ENCODE data around the gene IGSF22. TPM values are rescaled to one million over a fixed set of nuclear protein-coding genes. Genes with fewer than 3 reads are reported as not detected.
A peak's percentile ranks its signal among the peaks of the same experiment; 100 is the strongest.
"Not testable (repeated sequence)": the region's sequence is repeated elsewhere in the genome, so short reads cannot be mapped to it uniquely, and the experiment has no call there.

The IGSF22 gene
- total RNA-seq, 2 donors from 2014 or later, result 1.4 TPM; not detected in 1

DNA sequence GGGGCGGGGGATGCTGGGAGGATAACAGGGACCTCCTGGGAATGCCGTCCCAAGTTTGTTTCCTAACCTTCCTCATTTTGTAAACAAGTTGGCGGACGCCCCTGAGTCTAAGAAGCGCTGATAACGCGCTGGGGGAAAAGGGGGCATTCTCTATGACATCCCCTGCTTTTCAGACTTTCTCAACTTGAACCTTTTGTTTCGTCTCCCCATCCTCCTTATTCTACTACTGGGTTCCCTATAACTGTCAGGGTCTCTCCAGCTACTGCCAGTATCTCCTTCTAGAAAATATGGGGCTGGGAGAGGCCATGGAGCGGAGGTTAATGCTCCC is 26.8 kb downstream of the IGSF22 start:
- no peak for ATAC-seq (replicated peaks)
- H3K36me3 Mint-ChIP-seq (ENCODE audit: low read depth), result no peaks in the 10 kb centered on the region
- peak overlapping the region; percentile 76 for H3K4me3 Mint-ChIP-seq
- peaks cover 9% of the 10 kb centered on the region for H3K4me1 Mint-ChIP-seq
- no peaks in the 10 kb centered on the region for H3K9me3 Mint-ChIP-seq
- H3K27ac Mint-ChIP-seq, result peak overlapping the region; percentile 15
- H3K27me3 Mint-ChIP-seq, result no peaks in the 10 kb centered on the region

- Mint-ChIP-seq H3K27me3 (no peaks in the 10 kb centered on the region), H3K4me3 (peak within 1 kb of the TSS; percentile 76), H3K27ac (peak within 1 kb of the TSS; percentile 29), H3K36me3 (ENCODE audit: low read depth) (no peaks in the 10 kb centered on the region), H3K9me3 (no peaks in the 10 kb centered on the region), H3K4me1 (peaks cover 9% of the 10 kb centered on the region)
- ATAC-seq (replicated peaks), result peak; percentile 98
Observed at GRCh38 chr11:18698341-18699268, 27.4 kb downstream of the IGSF22 start, which contains the start of gene TMEM86A. TMEM86A (plus strand) TSS chr11:18698779; CDS start chr11:18698887, 108 bp downstream.

- no peaks in the 10 kb centered on the region for H3K9me3 Mint-ChIP-seq
- no peaks in the 10 kb centered on the region for H3K36me3 Mint-ChIP-seq (ENCODE audit: low read depth)
- H3K27me3 Mint-ChIP-seq, result no peaks in the 10 kb centered on the region
- no peak for ATAC-seq (replicated peaks)
- H3K27ac Mint-ChIP-seq, result peak overlapping the region; percentile 29
- peak overlapping the region; percentile 65 for H3K4me3 Mint-ChIP-seq
- H3K4me1 Mint-ChIP-seq, result peaks cover 13% of the 10 kb centered on the region
Observed at GRCh38 chr11:18697576-18697975, 28.4 kb downstream of the IGSF22 start.

GRCh38 chr11:18696638-18697225 is 29.3 kb downstream of the IGSF22 start:
- H3K36me3 Mint-ChIP-seq (ENCODE audit: low read depth), result no peaks in the 10 kb centered on the region
- H3K9me3 Mint-ChIP-seq, result no peaks in the 10 kb centered on the region
- ATAC-seq (replicated peaks), result no peak
- no peak overlapping the region for H3K27ac Mint-ChIP-seq
- H3K4me3 Mint-ChIP-seq, result no peak overlapping the region
- no peaks in the 10 kb centered on the region for H3K27me3 Mint-ChIP-seq
- H3K4me1 Mint-ChIP-seq, result peaks cover 13% of the 10 kb centered on the region

- Mint-ChIP-seq H3K27me3 (no peaks in the 10 kb centered on the region), H3K9me3 (no peaks in the 10 kb centered on the region), H3K4me3 (no peak overlapping the region), H3K36me3 (ENCODE audit: low read depth) (no peaks in the 10 kb centered on the region), H3K4me1 (peaks cover 11% of the 10 kb centered on the region), H3K27ac (peak overlapping the region; percentile 54)
- ATAC-seq (replicated peaks), result no peak
Observed at GRCh38 chr11:18692941-18693760, 32.8 kb downstream of the IGSF22 start.

DNA sequence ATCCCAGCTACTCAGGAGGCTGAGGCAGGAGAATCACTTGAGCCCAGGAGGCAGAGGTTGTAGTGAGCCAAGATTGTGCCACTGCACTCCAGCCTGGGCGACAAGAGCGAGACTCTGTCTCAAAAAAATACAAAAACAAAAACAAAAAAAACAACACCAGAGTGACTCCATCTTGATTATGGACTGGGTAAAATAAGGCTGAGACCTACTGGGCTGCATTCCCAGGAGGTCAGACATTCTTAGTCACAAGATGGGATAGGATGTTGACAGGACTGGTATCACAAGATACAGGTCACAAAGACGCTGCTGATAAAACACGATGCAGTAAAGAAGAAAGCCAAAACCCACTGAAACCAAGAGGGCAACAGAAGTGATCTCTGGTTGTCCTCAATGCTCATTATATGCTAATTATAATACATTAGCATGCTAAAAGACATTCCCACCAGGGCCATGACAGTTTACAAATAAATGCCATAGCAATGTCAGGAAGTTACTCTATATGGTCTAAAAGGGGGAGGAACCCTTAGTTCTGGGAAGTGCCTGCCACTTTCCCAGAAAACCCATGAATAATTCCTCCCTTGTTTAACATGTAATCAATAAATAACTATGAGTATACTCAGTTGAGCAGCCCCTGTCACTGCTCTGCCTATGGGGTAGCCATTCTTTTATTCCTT is 34.4 kb downstream of the IGSF22 start:
- not testable (repeated sequence) for H3K27ac Mint-ChIP-seq; H3K36me3 Mint-ChIP-seq (ENCODE audit: low read depth); H3K4me3 Mint-ChIP-seq; H3K4me1 Mint-ChIP-seq; H3K27me3 Mint-ChIP-seq; H3K9me3 Mint-ChIP-seq
- ATAC-seq (replicated peaks), result peak; percentile 38

GRCh38 chr11:18684267-18684666 is 41.7 kb downstream of the IGSF22 start:
- H3K36me3 Mint-ChIP-seq (ENCODE audit: low read depth), result no peaks in the 10 kb centered on the region
- H3K27me3 Mint-ChIP-seq, result no peaks in the 10 kb centered on the region
- peaks cover 4% of the 10 kb centered on the region for H3K4me1 Mint-ChIP-seq
- no peaks in the 10 kb centered on the region for H3K9me3 Mint-ChIP-seq
- H3K27ac Mint-ChIP-seq, result no peak overlapping the region
- ATAC-seq (replicated peaks), result no peak
- no peak overlapping the region for H3K4me3 Mint-ChIP-seq

- H3K36me3 Mint-ChIP-seq (ENCODE audit: low read depth), result no peaks in the 10 kb centered on the region
- peaks cover 4% of the 10 kb centered on the region for H3K4me1 Mint-ChIP-seq
- ATAC-seq (replicated peaks), result no peak
- H3K4me3 Mint-ChIP-seq, result no peak overlapping the region
- H3K27me3 Mint-ChIP-seq, result no peaks in the 10 kb centered on the region
- no peaks in the 10 kb centered on the region for H3K9me3 Mint-ChIP-seq
- no peak overlapping the region for H3K27ac Mint-ChIP-seq
Observed at GRCh38 chr11:18682466-18682865, 43.5 kb downstream of the IGSF22 start.

GRCh38 chr11:18681949-18682348 is 44.0 kb downstream of the IGSF22 start:
- ATAC-seq (replicated peaks); H3K36me3 Mint-ChIP-seq (ENCODE audit: low read depth); H3K9me3 Mint-ChIP-seq; H3K4me1 Mint-ChIP-seq; H3K4me3 Mint-ChIP-seq; H3K27me3 Mint-ChIP-seq; H3K27ac Mint-ChIP-seq: not testable (repeated sequence)

- H3K4me1 Mint-ChIP-seq, result peaks cover 4% of the 10 kb centered on the region
- H3K36me3 Mint-ChIP-seq (ENCODE audit: low read depth), result no peaks in the 10 kb centered on the region
- no peak for ATAC-seq (replicated peaks)
- H3K4me3 Mint-ChIP-seq, result no peak overlapping the region
- no peaks in the 10 kb centered on the region for H3K27me3 Mint-ChIP-seq
- H3K27ac Mint-ChIP-seq, result no peak overlapping the region
- no peaks in the 10 kb centered on the region for H3K9me3 Mint-ChIP-seq
Observed at GRCh38 chr11:18677560-18677959, 48.4 kb downstream of the IGSF22 start.

DNA sequence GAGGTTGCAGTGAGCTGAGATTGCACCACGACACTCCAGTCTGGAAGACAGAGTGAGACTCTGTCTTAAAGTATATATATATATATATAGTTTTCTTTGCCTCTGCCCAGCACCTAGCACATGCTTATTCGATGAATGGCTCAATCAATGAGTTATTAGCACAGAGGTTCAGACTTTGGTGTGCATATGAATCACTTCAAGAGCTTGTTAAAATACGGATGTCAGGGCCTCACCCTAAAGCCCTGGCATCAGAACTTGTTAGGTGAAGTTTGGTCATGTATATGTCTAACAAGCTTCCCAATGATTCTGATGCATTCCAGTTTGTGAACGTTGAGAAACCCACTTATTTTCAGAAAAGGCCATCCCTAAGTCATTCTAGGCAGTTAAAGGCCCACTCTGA is 49.2 kb downstream of the IGSF22 start:
- Mint-ChIP-seq H3K27me3 (no peaks in the 10 kb centered on the region), H3K36me3 (ENCODE audit: low read depth) (no peaks in the 10 kb centered on the region), H3K9me3 (no peaks in the 10 kb centered on the region), H3K27ac (no peak overlapping the region), H3K4me3 (no peak overlapping the region), H3K4me1 (peaks cover 4% of the 10 kb centered on the region)
- no peak for ATAC-seq (replicated peaks)

DNA sequence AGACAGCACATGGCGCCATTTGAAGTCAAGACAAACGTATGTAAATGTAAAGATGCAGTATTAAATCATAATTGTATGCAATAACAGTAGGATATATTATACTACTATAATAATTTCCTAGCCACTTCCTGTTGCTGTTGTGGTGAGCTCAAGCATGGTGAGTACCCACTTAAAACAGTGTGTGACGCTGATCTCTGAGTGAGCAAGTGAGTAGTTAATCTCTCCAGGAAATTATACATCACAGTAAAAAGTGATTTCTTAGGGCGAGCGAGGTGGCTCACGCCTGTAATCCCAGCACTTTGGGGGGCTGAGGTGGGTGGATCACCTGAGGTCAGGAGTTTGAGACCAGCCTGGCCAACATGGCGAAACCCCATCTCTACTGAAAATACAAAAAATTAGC is 53.8 kb downstream of the IGSF22 start:
- H3K27ac Mint-ChIP-seq, result peak overlapping the region; percentile 94
- H3K36me3 Mint-ChIP-seq (ENCODE audit: low read depth); H3K9me3 Mint-ChIP-seq; H3K27me3 Mint-ChIP-seq: not testable (repeated sequence)
- H3K4me3 Mint-ChIP-seq, result peak overlapping the region; percentile 71
- ATAC-seq (replicated peaks), result peak; percentile 78
- H3K4me1 Mint-ChIP-seq, result peaks cover 17% of the 10 kb centered on the region

- Mint-ChIP-seq H3K4me1 (peaks cover 22% of the 10 kb centered on the region), H3K36me3 (ENCODE audit: low read depth) (no peaks in the 10 kb centered on the region), H3K4me3 (peak overlapping the region; percentile 25), H3K27ac (peak overlapping the region; percentile 64), H3K27me3 (no peaks in the 10 kb centered on the region), H3K9me3 (no peaks in the 10 kb centered on the region)
- peak; percentile 60 for ATAC-seq (replicated peaks)
Observed at GRCh38 chr11:18671246-18671645, 54.7 kb downstream of the IGSF22 start.

GRCh38 chr11:18669711-18670110 is 56.3 kb downstream of the IGSF22 start:
- Mint-ChIP-seq H3K36me3 (ENCODE audit: low read depth) (no peaks in the 10 kb centered on the region), H3K9me3 (no peaks in the 10 kb centered on the region), H3K4me3 (peak overlapping the region; percentile 54), H3K4me1 (peaks cover 26% of the 10 kb centered on the region), H3K27me3 (no peaks in the 10 kb centered on the region), H3K27ac (peak overlapping the region; percentile 83)
- no peak for ATAC-seq (replicated peaks)

Data from activated T-helper 17 cell treated with anti-CD3 and anti-CD28 coated beads, Interleukin-2, amount 50 U/mL, for 72 hours (primary cell).